Stimulated activated CD8-positive, alpha-beta memory T cell treated with anti-CD3 and anti-CD28 coated beads, Interleukin-7, amount 100 ng/mL, for 4 hours (primary cell): ENCODE data around the gene P2RY4.
"Not testable (repeated sequence)": the region's sequence is repeated elsewhere in the genome, so short reads cannot be mapped to it uniquely, and the experiment has no call there.

Experiments used
- DNase-seq, 2 donors: peaks; one replicate each; pipeline ENCODE4 v3.0.0-alpha.2; 2020; ENCODE audit warnings: low read depth in 2 of 2

P2RY4 gene

GRCh38 chrX:70243601-70244000 lies 16.4 kb downstream of the P2RY4 start:
- not testable (repeated sequence) for DNase-seq

- DNase-seq, result no peak
Measured at GRCh38 chrX:70241501-70241900, 18.5 kb downstream of the P2RY4 start.

GRCh38 chrX:70240751-70241150 lies 19.3 kb downstream of the P2RY4 start:
- no peak for DNase-seq

GRCh38 chrX:70234355-70234754 lies 25.6 kb downstream of the P2RY4 start, which contains the start of gene AWAT1:
TSS of gene AWAT1 (plus strand) at chrX:70234655. CDS start at chrX:70234696, 41 bp downstream.
- no peak for DNase-seq

- no peak for DNase-seq
Measured at GRCh38 chrX:70231666-70232065, 28.3 kb downstream of the P2RY4 start.

- DNase-seq, result no peak
Measured at GRCh38 chrX:70226687-70227086, 33.3 kb downstream of the P2RY4 start.

GRCh38 chrX:70226048-70226447 lies 34.0 kb downstream of the P2RY4 start:
- no peak for DNase-seq

GRCh38 chrX:70219938-70220764 lies 39.9 kb downstream of the P2RY4 start:
- no peak for DNase-seq

- DNase-seq, result not testable (repeated sequence)
Measured at GRCh38 chrX:70209570-70209969, 50.4 kb downstream of the P2RY4 start.

- no peak for DNase-seq
Measured at GRCh38 chrX:70208479-70208878, 51.5 kb downstream of the P2RY4 start.
